PFSK-1 (cell line): ENCODE data around the gene DDX3Y.

Source experiments
- FOXP2 ChIP-seq: optimal IDR thresholded peaks from 2 replicates; pipeline ENCODE3; 2011; ENCODE audit warnings: borderline replicate concordance, control low read depth, inconsistent platforms; ENCODE audit not compliant: insufficient read depth; ENCODE audit errors: extremely low read length, extremely low read depth
- POLR2AphosphoS5 ChIP-seq: IDR thresholded peaks from 2 replicates; pipeline ENCODE4 v1.6.1; 2012; ENCODE audit warnings: low read depth, mild to moderate bottlenecking, control low read depth, low read length, moderate library complexity
- REST ChIP-seq, 2 experiments: IDR thresholded peaks; 2 replicates each; pipeline versions ENCODE4 v1.6.1 to v1.8.0; 2011 to 2012; ENCODE audit warnings: low read depth in 2 of 2, low read length in 2 of 2, control low read depth in 1 of 2, inconsistent platforms in 1 of 2, mild to moderate bottlenecking in 1 of 2, moderate library complexity in 1 of 2; ENCODE audit not compliant: insufficient read depth in 1 of 2
- SIN3A ChIP-seq: IDR thresholded peaks from 2 replicates; pipeline ENCODE4 v1.6.1; 2012; ENCODE audit warnings: mild to moderate bottlenecking, low read length, moderate library complexity, borderline replicate concordance; ENCODE audit not compliant: insufficient read depth
- TAF1 ChIP-seq: IDR thresholded peaks from 2 replicates; pipeline ENCODE4 v1.6.1; 2012; ENCODE audit warnings: low read length, control low read depth, borderline replicate concordance; ENCODE audit not compliant: insufficient read depth

Gene DDX3Y

DNA sequence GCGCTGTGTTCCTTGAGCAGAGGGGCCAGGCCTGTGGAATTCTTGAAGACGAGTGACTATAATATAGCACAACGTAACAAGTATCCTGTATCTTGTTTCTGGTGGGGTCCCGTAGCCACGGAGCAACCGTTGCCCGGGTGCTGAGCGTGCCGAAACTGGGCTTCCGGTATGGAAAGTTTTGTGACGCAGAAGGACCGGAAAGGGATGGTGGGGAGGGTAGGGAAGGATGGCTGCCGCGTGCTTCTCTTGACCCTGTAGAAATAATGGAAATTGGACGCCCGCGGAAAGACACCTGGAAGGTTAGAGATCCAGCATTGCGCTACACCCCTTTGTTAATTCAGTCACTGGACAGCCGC is 827 bp downstream of the DDX3Y start:
- no peak for TF ChIP-seq SIN3A

GRCh38 chrY:12905895-12906294 is 1.2 kb downstream of the DDX3Y start:
- TF ChIP-seq TAF1 (no peak), POLR2AphosphoS5 (no peak), FOXP2 (no peak), REST (IDR thresholded peaks at IDR 0.05; ENCODE audit: insufficient read depth in 1 of 2, low read depth in 2 of 2, low read length in 2 of 2) (no peak), SIN3A (no peak)

GRCh38 chrY:12913541-12913940 is 8.9 kb downstream of the DDX3Y start:
- TF ChIP-seq FOXP2 (no peak), REST (IDR thresholded peaks at IDR 0.05; ENCODE audit: insufficient read depth in 1 of 2, low read depth in 2 of 2, low read length in 2 of 2) (no peak), POLR2AphosphoS5 (no peak), TAF1 (no peak), SIN3A (no peak)

- no peak for TF ChIP-seq TAF1
- no peak for TF ChIP-seq FOXP2
- no peak for TF ChIP-seq REST (IDR thresholded peaks at IDR 0.05; ENCODE audit: insufficient read depth in 1 of 2, low read depth in 2 of 2, low read length in 2 of 2)
- TF ChIP-seq POLR2AphosphoS5, result no peak
- no peak for TF ChIP-seq SIN3A
These were observed 23.4 kb downstream of the DDX3Y start for GRCh38 chrY:12928043-12928442.

DNA sequence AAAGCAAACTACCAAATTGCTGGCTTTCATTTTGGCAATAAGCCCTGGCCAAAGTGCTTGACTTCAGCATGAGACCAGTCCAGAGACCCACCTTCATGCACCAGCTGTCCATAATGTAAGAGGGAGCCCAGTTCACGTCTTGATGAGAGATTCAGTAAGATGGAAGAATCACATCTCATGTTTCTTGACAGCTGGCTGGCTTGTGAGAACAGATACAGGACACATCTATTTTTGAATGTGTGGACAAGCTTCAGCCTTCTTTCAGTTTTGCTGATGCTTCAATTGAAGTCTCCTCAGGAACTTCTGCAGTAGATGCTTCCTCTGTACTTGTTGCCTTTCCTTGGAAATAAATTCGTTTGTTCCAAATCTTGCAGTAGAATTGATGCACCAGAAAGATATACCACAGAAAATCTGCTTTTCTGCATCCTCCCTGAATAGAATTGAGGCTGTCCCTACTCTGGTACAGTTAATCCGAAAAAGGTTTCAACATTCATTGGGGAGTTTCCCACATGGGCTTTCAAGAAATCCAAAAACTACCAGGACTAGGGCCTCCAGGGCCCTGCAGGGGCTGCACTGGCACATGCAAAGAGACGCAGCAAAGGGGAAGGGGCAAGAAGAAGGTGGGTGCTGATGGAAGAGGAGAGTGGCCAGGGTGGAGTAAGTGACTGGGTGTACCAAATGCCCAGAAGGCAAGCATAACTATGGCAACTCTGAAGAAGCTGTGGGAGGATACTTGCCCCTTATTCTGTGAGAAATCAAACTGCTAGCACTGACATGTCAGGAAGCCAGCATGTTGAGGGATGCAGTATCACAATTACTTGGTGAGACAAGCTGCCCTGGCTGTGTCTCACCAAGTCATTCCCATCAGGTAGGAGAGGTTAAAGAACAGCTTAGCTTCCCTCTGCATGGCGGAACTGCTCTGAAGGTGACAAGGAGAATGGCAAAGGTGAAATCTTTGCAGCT is 37.3 kb downstream of the DDX3Y start:
- no peak for TF ChIP-seq FOXP2
- TF ChIP-seq POLR2AphosphoS5, result no peak
- no peak for TF ChIP-seq SIN3A
- TF ChIP-seq TAF1, result no peak
- no peak for TF ChIP-seq REST (IDR thresholded peaks at IDR 0.05; ENCODE audit: insufficient read depth in 1 of 2, low read depth in 2 of 2, low read length in 2 of 2)
